IPS DF 6.9 (cell line): ENCODE data around the gene MTF1.

ENCODE experiments used
- DNase-seq: peaks from one replicate; pipeline ENCODE4 v3.0.0-alpha.2; 2013; ENCODE audit warnings: low read depth, low spot score
- H3K27ac ChIP-seq: one replicate; pipeline ENCODE4 v1.5.1; 2013; ENCODE audit warnings: low read length, control low read depth
- H3K27me3 ChIP-seq: 2 replicates; pipeline ENCODE4 v1.6.1; 2013; ENCODE audit warnings: mild to moderate bottlenecking, low read length; ENCODE audit not compliant: control insufficient read depth, insufficient read depth
- H3K36me3 ChIP-seq: 2 replicates; pipeline ENCODE4 v1.6.1; 2013; ENCODE audit warnings: low read length; ENCODE audit not compliant: control insufficient read depth, insufficient read depth
- H3K4me1 ChIP-seq: 2 replicates; pipeline ENCODE4 v1.6.1; 2013; ENCODE audit warnings: low read length; ENCODE audit not compliant: control insufficient read depth, insufficient read depth
- H3K4me3 ChIP-seq: 2 replicates; pipeline ENCODE4 v1.5.1; 2013; ENCODE audit warnings: mild to moderate bottlenecking, low read length
- H3K9me3 ChIP-seq: 2 replicates; pipeline ENCODE4 v1.6.1; 2013; ENCODE audit warnings: low read length, inconsistent platforms; ENCODE audit not compliant: control insufficient read depth, insufficient read depth
- WGBS: extraction: QIAGEN DNeasy Blood & Tissue Kit; methylation state at CpG from one replicate; pipeline ENCODE4 v1.1.7; 2013; ENCODE audit warnings: mixed read lengths, missing lambda C conversion rate; ENCODE audit not compliant: insufficient read length, insufficient coverage; 5-methylcytosine and 5-hydroxymethylcytosine counted together

Gene MTF1

GRCh38 chr1:37765916-37766664 lies 93.3 kb downstream of the MTF1 start:
- Histone ChIP-seq H3K4me1 (peaks cover 5% of the 10 kb centered on the region), H3K4me3 (peak overlapping the region; percentile 12; the same call in 1 of the 2 replicates), H3K36me3 (no peaks in the 10 kb centered on the region), H3K9me3 (no peaks in the 10 kb centered on the region), H3K27ac (no peak overlapping the region), H3K27me3 (peaks cover 21% of the 10 kb centered on the region)
- no peak for DNase-seq
- no CpG with 5 or more reads among the region's 27 CpGs for WGBS

GRCh38 chr1:37764888-37765441 lies 94.4 kb downstream of the MTF1 start, which contains the start of gene EPHA10:
EPHA10 (minus strand) TSS chr1:37765120; CDS start chr1:37765066, 54 bp downstream.
- peaks cover 5% of the 10 kb centered on the region for H3K4me1 ChIP-seq
- WGBS = no CpG with 5 or more reads among the region's 33 CpGs
- H3K4me3 ChIP-seq = peak within 1 kb of the TSS; percentile 12; the same call in 1 of the 2 replicates
- H3K9me3 ChIP-seq = no peaks in the 10 kb centered on the region
- peaks cover 21% of the 10 kb centered on the region for H3K27me3 ChIP-seq
- H3K27ac ChIP-seq = no peak within 1 kb of the TSS
- peak; percentile 61 for DNase-seq
- H3K36me3 ChIP-seq = no peaks in the 10 kb centered on the region

GRCh38 chr1:37764414-37764825 lies 95.0 kb downstream of the MTF1 start:
- WGBS = no CpG with 5 or more reads among the region's 29 CpGs
- H3K27ac ChIP-seq = no peak overlapping the region
- no peaks in the 10 kb centered on the region for H3K36me3 ChIP-seq
- H3K27me3 ChIP-seq = peaks cover 21% of the 10 kb centered on the region
- peaks cover 5% of the 10 kb centered on the region for H3K4me1 ChIP-seq
- H3K9me3 ChIP-seq = no peaks in the 10 kb centered on the region
- DNase-seq = peak; percentile 57
- H3K4me3 ChIP-seq = no peak overlapping the region

- peaks cover 21% of the 10 kb centered on the region for H3K27me3 ChIP-seq
- peaks cover 5% of the 10 kb centered on the region for H3K4me1 ChIP-seq
- no peak for DNase-seq
- no peak overlapping the region for H3K27ac ChIP-seq
- no peak overlapping the region for H3K4me3 ChIP-seq
- WGBS = no CpG with 5 or more reads among the region's 25 CpGs
- no peaks in the 10 kb centered on the region for H3K36me3 ChIP-seq
- H3K9me3 ChIP-seq = no peaks in the 10 kb centered on the region
Observed at GRCh38 chr1:37763791-37764413, 95.5 kb downstream of the MTF1 start.

GRCh38 chr1:37762516-37762915 lies 96.9 kb downstream of the MTF1 start:
- peaks cover 21% of the 10 kb centered on the region for H3K27me3 ChIP-seq

GRCh38 chr1:37761416-37762095 lies 97.8 kb downstream of the MTF1 start:
- Histone ChIP-seq H3K27ac (no peak overlapping the region), H3K4me3 (no peak overlapping the region), H3K9me3 (no peaks in the 10 kb centered on the region), H3K4me1 (peaks cover 5% of the 10 kb centered on the region), H3K27me3 (peaks cover 22% of the 10 kb centered on the region), H3K36me3 (no peaks in the 10 kb centered on the region)
- no CpG with 5 or more reads among the region's 68 CpGs for WGBS
- no peak for DNase-seq

More at GRCh38 chr1:37762516-37762915, 96.9 kb downstream of the MTF1 start:
- H3K9me3 ChIP-seq = no peaks in the 10 kb centered on the region
- WGBS = no CpG with 5 or more reads among the region's 2 CpGs
- H3K4me3 ChIP-seq = no peak overlapping the region
- DNase-seq = no peak
- H3K36me3 ChIP-seq = no peaks in the 10 kb centered on the region
- peaks cover 5% of the 10 kb centered on the region for H3K4me1 ChIP-seq
- H3K27ac ChIP-seq = no peak overlapping the region
